Colon (tissue), 2 donors: Measurements from ENCODE around the gene SHC2.
"Not testable (repeated sequence)": the region's sequence is repeated elsewhere in the genome, so short reads cannot be mapped to it uniquely, and the experiment has no call there.

Source experiments
- FAIRE-seq: peaks from 2 replicates; lab custom pipeline; 2012; peaks lifted over from hg19 to GRCh38; lab: Jason Lieb, UNC
- donor health status: control.
- donor health status: control.

The SHC2 gene

DNA sequence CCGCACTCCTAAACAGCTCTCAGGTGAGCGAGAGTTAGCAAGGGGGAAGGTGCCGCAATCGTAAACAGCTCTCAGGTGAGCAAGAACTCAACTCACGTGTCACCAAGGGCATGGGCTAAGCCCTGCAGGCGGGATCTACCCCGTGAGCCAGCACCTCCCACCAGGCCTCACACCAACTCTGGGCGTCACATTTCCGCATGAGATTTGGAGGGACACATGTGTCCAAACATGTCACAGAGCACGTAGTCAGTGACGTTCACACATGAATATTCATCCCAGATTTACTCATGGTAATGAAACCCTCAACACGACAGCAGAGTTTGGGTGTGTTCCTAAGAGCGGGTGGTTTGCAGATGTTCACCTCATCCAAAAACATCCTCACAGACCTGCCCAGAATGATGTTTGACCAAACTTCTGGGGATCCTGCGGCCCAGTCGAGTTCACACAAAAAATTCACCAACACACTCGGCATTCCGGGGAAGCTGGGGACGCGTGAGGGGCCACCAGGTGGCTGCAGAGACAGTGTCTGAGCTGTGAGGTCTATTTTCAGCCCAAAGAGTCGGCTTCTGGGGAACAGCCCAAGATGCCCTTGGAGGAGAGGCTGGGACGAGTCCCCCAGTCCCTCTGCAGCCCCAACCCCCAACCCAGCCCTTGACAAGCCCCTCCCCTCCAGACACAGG is 71.4 kb downstream of the SHC2 start:
- FAIRE-seq: no peak

DNA sequence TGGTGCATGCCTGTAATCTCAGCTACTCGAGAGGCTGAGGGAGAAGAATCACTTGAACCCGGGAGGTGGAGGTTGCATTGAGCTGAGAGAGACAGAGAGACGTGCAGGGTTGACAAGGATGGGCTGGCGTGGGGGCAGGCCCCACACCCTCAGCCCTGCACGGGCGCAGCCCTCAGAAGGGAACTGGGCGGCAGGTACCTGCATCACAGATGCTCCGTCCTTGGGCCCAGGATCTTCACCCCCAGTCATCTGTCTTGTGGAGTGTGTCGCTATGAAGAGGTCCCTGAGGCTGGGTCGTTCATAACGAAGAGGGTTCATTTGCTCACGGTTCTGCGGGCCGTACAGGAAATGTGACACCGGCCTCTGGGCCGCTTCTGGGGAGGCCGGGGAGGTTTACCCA is 72.1 kb downstream of the SHC2 start:
- FAIRE-seq: no peak

DNA sequence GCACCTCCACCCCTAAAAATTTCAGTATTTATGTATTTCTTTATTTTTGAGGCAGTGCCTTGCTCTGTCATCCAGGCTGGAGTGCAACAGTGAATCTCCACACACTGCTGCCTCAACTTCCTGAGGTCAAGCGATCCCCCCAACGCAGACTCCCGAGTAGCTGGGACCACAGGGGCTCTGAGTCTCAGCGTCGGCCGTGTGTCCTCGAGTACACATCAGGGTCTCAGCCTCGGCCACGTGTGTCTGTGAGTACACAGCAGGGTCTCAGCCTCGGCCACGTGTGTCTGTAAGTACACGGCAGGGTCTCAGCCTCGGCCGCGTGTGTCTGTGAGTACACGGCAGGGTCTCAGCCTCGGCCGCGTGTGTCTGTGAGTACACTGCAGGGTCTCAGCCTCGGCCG is 73.1 kb downstream of the SHC2 start:
- FAIRE-seq: no peak

DNA sequence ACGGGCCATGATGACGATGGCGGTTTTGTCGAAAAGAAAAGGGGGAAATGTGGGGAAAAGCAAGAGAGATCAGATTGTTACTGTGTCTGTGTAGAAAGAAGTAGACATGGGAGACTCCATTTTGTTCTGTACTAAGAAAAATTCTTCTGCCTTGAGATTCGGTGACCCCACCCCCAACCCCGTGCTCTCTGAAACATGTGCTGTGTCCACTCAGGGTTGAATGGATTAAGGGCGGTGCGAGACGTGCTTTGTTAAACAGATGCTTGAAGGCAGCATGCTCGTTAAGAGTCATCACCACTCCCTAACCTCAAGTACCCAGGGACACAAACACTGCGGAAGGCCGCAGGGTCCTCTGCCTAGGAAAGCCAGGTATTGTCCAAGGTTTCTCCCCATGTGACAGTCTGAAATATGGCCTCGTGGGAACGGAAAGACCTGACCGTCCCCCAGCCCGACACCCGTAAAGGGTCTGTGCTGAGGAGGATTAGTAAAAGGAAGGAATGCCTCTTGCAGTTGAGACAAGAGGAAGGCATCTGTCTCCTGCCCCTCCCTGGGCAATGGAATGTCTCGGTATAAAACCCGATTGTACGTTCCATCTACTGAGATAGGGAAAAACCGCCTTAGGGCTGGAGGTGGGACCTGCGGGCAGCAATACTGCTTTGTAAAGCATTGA is 74.1 kb downstream of the SHC2 start:
- not testable (repeated sequence) for FAIRE-seq

DNA sequence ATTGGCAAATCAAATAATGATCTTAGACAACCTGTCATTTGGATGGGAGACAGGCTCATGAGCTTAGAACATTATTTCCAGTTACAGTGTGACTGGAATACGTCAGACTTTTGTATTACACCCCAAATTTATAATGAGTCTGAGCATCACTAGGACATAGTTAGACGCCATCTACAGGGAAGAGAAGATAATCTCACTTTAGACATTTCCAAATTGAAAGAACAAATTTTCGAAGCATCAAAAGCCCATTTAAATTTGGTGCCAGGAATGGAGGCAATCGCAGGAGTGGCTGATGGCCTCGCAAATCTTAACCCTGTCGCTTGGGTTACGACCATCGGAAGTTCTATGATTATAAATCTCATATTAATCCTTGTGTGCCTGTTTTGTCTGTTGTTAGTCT is 74.6 kb downstream of the SHC2 start:
- not testable (repeated sequence) for FAIRE-seq

DNA sequence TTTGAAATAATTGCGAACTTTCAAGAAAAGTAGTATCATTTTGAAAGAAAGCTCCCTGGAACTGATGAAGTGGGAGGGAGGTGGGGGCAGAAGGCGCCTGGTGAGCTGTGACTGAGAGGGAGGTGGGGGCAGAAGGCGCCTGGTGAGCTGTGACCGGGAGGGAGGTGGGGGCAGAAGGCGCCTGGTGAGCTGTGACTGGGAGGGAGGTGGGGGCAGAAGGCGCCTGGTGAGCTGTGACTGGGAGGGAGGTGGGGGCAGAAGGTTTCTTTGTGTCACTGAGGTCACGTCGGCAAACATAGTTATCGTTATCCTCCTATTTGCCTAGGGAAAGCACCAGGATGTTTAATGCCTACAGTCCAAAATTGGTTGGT is 76.0 kb downstream of the SHC2 start:
- FAIRE-seq: no peak

DNA sequence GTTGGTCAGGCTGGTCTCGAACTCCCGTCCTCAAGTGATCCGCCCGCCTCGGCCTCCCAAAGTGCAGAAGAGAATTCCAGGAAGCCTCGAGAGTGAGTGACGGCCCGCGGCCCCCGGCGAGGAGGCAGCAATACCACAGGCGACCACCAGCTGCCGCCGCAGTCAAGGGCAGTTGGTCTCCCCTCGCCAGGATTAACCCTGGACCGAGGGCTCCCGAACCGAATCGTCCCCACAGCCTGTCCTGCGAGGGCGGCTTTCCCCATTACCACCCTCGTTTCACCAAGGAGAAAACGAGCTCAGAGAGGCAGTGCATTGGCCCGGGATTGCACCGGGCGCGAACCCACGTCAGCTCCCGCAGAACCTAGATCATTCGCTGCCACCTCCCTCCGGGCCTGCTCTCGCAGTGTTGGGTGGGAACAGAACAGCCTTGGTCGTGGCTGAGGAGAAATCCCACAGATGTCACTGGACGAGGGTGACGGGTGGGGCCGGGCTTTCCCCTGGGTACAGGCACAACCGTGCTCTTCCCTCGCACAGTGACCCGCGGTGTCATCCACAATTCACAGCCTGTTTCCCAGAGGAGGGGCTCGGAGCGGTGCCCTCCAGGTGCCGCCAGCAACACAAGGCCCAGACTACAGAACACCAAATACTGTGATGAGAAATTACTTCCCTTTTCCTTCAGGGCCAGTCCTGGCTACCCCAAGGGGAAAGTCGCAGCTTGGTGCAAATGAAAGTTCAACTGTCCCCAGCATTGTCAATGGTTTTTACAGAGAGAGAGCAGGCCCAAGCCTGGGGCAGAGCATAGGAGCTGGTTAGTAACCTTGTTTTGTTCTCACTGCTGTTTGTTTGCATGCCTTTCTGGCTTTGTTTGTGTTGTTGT is 76.7 kb downstream of the SHC2 start:
- no peak for FAIRE-seq

DNA sequence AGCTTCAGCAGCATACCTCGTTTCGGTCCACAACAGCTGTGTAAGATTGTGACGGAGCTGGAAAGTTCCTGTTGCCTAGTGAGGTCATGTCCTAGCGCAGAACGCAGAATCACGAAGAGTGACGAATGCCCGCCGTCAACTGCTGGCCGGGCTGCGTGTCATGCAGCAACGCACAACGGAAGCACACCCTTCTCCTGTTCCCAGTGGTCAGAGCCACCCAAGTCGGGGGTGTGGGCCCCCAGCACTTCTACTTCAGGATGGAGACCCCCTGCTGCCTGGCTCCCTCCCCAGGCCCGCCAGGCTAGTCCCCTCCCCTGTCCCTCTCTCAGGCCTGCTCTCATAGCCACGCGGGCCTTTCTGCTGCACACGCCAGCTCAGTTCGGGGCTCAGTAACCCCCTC is 77.8 kb downstream of the SHC2 start:
- no peak for FAIRE-seq

DNA sequence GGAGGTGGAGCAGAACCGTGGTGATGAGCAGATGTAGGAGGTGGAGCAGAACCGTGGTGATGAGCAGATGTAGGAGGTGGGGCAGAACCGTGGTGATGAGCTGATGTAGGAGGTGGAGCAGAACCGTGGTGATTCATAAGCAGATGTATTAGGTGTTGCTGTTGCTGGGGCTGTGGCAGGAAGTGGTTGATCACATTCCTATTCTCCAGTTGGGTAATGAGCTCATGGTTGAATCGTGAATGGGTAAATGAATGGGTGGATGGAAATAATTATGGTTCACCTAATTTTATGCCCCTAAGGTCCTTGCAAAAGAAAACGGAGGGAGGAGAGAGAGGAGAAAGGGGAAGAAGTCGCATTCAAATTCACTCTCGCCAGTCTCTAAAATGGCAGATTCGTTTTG is 78.3 kb downstream of the SHC2 start:
- FAIRE-seq: not testable (repeated sequence)

DNA sequence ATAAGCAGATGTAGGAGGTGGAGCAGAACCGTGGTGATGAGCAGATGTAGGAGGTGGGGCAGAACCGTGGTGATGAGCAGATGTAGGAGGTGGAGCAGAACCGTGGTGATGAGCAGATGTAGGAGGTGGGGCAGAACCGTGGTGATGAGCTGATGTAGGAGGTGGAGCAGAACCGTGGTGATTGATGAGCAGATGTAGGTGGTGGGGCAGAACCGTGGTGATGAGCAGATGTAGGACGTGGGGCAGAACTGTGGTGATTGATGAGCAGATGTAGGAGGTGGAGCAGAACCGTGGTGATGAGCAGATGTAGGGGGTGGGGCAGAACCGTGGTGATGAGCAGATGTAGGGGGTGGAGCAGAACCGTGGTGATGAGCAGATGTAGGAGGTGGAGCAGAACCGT is 78.9 kb downstream of the SHC2 start:
- not testable (repeated sequence) for FAIRE-seq

DNA sequence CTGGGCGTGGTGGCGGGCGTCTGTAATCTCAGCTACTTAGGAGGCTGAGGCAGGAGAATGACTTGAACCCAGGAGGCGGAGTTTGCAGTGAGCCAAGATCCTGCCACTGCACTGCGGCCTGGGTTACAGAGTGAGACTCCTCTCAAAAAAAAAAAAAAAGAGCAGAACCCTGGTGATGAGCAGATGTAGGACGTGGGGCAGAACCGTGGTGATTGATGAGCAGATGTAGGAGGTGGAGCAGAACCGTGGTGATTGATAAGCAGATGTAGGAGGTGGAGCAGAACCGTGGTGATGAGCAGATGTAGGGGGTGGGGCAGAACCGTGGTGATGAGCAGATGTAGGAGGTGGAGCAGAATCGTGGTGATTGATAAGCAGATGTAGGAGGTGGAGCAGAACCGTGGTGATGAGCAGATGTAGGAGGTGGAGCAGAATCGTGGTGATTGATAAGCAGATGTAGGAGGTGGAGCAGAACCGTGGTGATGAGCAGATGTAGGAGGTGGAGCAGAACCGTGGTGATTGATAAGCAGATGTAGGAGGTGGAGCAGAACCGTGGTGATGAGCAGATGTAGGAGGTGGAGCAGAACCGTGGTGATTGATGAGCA is 80.1 kb downstream of the SHC2 start:
- FAIRE-seq: not testable (repeated sequence)

DNA sequence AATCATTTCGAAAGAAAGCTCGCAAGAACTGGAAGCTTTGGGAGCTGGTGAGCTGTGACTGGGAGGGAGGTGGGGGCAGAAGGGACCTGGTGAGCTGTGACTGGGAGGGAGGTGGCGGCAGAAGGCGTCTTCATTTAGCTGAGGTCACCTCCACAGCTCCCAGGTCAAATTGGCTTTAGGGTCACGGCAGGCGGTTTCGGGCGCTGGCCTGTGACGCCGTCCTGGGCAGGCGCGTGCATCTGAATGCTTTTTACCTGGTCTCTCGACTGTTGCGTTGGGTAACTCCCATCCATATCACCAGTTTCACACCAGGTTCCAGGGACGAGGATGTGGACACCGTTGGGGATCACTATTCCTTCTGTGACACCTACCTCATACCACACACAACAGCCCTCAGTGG is 81.0 kb downstream of the SHC2 start:
- FAIRE-seq: no peak

DNA sequence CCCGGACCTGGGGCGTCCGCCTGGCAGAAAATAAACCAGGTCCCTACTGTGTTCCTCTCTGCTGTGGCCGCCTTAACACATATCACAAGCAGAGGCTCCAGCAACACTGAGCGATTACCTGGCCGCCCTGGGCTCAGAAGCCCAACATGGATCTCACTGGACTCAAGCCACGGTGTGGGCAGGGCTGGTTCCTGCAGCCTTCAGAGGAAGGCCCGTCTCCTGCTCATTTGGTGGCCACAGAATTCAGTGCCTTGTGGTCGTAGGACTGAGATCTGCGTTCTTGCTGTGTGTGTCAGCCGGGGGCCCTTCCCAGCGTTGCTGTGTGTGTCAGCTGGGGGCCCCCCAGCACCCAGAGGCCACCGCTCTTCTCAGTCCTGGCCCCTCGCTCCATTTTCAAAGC is 82.1 kb downstream of the SHC2 start:
- no peak for FAIRE-seq

DNA sequence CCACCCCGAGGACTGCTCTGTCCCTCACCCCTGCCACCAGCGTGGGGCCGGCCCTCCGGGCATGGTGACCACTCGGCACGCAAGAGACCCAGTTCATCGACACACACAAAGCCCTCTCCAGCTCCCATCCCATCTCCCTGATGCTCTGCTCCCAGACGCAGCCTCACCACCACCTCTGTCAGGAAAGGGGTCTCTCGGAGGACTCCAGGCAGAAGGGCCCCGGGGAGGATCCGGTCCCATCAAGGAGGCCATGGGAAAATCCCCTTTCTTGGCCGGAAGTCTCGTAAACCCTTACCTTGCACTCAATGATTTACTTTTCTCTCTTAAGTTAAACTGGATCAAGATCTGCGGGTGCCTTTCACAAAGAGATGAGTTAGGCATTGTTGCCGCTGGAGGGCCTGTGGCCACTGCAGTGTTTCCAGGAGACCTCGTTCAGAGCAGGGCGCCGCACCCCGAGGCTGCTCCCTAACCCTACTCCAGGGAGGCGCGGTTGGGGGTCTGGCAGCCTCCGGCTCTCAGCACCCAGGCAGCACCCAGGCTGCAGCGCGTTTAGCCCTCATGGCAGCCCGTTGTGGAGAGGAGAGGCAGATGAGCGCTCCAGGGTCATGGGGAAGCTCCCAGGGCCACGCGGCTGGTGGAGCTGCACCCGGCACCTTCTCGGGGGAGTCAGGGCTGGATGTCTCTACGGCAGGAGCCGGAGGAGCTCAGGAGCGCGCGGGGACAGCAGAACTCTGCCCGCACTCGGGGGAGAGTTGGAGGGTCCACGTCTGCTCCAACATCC is 82.8 kb downstream of the SHC2 start:
- no peak for FAIRE-seq

DNA sequence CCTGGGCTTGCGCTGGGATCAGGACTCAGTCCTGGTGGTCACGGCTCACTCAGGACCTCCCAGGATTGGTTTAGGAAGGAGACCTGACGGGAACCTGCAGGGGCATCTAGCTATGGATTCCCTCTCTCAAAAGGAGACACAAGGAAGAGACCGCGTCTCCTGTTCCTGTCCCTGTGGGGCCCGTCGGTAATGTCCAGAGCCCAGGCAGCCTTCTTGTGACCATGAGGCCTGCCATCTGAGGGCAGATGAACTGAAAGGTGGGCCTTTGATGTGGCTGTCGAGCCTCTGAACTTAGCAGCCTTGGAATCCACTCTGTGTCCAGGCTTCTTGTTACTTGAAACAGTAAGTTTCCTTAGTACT is 84.7 kb downstream of the SHC2 start:
- FAIRE-seq: no peak

DNA sequence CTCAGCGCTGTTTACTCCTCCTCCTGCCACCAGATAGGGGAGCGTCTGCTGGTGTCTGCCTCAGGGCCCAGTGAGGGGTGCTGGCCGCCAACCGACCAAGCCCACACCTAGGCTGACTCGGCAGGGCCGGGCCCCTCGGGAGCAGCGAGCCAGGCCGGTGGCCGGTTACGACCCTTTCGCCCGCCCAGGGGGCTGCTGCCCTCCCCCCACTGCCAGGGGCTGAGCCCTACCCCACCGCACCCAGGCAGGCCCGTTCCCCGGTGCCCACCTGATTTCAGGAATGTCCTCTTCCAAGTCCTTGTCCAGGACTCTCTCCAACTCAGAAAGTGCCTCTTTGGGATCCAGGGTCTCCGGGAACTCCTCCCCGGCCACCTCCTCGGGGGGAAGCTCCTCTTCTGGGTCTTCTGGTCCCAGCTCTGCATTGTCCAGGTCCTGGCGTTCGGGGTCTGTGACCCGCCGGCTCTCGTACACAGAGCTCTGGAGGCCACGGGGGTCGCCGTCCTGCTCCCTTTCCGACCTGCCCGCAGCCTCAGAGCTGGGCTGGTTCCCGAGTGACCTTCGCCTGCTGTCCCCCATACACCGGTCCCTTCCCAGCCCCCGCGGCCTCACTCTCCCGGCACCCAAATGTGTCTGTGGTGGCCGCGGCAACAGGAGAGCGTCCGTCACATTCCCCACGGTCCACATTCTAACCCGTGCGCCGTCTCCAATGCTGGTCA is 85.3 kb downstream of the SHC2 start:
- FAIRE-seq: no peak

DNA sequence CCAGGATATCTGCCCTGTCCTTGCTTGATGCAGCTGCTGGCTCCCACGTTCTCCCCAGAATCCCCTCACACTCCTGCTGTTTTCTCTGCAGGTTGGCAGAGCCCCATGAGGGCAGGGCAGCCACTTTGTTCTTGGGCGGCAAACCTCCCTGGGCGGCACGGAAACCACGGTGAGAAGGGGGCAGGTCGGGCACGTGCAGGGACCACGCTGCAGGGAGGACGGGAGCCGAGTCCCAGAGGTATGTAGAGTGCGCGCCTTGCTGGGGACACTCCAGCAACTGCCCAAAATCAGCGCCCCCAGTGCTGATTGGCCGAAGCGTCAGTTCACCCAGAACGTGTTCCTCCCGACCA is 86.0 kb downstream of the SHC2 start:
- FAIRE-seq: no peak

DNA sequence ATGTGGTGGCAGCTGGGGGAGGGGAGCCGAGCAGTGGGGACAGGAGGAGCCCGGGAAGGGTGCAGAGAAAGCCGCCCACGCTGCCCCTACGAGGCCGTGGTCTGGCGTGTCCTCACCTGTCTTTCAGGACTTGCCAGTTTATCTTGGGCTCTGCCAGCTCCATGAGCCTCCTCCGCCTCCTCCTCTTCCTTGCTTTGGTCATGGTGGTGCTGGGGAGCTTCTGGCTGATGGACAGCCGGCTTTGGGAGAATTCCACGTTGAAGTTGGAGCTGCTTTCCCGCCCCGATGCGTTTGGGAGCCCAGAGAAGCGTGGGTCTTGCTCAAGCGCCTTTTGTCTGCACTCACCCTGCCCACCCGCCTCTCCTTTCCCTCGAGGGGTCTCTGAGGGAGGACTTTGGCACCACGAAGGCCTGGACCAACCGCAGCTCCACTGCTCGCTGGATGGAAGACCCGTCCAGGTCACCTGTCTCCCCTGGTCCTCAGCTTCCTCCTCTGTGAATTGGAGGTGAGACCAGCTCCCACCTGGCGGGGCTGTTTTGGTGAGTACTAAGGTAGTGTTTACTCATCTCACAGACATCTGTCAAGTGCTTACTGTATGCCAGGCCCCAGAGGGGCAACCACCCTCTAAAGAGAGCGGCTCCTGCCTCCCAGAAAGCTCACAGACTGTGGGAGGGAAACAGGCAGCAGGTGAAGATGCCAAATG is 86.5 kb downstream of the SHC2 start:
- no peak for FAIRE-seq

DNA sequence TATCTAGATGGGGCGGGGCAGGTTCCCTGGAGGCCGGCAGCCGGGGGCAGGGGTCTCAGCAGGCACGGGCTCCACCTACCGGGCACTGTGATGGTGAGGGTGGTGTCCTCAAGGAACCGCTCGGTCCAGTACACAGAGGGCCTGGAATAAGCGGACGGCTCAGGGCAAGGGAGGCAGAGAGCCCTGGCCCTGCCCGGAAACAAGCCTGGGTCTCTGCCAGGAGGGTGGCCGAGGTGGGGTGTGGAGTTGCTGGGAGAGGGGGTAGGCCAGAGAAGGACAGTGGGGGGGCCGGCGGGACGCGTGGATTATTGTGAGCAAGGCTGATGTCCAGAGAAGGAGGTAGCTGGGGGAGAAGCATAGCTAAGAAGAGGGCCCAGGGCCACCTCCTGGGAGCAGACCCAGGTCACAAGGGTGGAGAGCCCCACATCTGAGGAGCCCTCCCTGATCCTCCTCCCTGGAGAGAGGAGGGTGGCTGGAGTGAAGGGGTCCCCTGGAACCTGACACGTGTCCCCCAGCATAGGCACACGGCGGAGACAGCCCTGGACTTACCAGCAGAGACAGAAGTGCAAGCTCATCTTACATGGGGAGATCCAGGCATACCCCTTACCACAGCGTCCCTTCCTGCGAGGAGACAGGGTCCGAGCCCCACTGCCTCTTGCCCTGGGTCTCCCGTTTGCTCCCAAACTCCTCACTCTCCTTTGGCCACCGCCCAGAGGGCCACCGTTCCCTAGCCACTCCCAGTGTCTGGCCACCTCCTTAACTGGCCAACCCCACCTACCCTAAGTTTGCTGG is 87.2 kb downstream of the SHC2 start:
- no peak for FAIRE-seq

DNA sequence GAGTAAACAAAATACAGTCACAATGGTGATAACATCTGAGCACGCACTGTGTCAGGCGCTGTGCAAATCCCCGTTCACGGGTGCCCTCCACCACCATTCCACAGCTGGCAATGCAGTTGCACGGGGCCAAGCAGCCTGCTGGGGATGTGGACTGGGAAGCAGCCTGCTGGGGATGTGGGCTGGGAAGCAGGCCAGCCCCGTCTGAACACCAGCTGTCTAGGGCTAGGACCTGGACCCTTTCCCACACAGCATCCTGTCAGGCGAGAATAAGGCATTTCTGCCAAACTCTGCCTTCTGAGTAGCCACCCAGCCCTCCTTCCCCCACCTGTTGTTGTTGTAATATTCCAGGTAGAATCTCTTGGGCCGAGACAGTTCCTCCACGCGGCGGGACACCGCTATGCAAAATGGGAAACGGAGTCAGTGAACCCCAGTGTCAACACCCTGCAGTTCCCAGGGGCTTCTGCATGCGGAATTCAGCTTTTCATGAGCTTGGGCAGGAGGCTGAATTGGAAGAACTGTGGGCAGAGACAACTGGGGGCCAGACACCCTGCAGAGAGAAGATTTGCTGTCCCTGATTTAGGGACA is 88.4 kb downstream of the SHC2 start:
- no peak for FAIRE-seq
